Islet precursor cell (in vitro differentiated cells): ENCODE measurements around the gene NOD2.

Experiments used
- DNase-seq: peaks from one replicate; pipeline ENCODE4 v3.0.0-alpha.2; 2018

The NOD2 gene

DNA sequence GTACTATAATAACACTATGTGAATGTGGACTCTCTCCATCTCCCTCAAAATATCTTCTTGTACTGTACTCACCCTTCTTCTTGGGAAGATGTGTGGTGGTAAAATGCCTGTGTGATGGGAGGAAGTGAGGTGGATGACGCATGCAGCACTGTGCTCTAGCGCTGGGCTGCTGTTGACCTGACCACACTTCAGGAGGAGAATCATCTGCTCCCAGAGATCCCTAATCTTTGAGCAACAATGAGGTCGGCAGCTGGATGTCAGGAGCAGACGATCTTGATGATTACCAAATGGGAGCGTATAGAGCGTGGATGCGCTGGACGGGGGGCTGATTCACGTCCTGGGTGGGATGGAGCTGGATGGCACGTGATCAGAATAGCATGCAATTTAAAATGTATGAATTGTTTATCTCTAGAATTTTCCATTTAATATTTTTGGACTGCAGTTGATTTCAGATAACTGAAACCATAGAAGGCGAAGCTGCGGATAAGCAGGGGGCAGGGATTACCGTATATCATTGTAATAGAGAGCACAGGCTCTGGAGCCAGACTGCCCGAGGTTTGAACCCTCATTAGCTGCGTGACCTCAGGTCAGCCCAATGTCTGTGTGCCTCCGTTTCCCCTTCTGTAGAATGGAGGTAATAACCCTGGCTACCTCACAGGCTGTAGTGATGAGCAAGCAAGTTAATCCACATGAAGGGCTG, 24.8 kb downstream of the NOD2 start:
- no peak for DNase-seq

DNA sequence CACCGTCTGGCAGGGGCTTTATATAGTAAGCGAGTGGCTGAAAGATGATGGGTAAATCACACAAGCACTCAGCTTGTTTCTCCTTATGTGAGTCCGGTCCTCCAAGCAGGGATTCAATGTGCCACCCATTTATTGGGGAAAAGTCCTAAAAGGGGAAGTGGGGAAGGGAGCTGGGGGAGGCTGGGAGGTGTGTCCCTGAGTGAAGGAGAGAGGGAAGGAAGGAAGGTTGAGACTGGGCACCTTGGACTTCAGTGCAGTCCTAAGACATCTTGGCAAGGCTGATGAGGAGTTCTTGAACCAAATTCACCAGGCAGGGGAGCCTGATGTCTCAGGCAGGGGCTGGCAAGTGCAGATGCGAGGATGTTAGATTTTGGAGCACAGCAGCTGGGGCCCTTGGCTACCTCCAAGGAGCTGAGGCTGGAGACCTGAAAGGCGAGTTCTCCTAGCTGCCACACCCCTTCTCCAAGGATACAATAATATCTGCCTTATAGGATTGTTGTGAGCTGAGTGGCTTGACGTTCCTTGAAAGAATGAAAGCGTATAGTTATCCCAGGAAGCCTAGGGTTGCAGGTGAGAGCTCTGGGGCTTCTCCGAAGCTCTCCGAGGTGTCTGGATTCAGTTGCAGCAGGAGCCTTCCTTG, 25.5 kb downstream of the NOD2 start:
- no peak for DNase-seq

GRCh38 chr16:50719401-50720337, 26.3 kb downstream of the NOD2 start:
- DNase-seq: peak; percentile 69

GRCh38 chr16:50721549-50722404, 28.4 kb downstream of the NOD2 start:
- DNase-seq: no peak

DNA sequence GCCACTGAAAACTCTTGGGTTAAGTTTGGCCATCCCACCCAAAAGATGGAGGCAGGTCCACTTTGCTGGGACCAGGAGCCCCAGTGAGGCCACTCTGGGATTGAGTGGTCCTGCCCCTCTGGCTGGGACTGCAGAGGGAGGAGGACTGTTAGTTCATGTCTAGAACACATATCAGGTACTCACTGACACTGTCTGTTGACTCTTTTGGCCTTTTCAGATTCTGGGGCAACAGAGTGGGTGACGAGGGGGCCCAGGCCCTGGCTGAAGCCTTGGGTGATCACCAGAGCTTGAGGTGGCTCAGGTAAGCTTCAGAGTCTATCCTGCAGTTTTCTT, 29.0 kb downstream of the NOD2 start:
- DNase-seq: no peak

DNA sequence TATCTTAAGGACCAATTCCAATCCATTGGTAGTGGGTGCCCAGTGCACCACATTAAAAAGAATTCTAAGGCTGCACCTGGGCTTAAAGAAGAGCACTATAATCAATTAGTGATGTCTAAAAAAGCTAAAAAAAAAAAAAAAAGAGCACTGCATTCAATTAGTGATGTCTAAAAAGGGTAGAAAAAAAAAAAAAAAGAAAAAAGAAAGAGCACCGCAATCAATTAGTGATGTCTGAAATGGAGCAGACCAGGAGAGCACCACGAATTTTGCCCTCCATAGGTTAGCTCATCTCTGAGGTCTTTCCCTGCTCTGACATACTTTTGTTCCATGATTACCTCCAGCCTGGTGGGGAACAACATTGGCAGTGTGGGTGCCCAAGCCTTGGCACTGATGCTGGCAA, 29.6 kb downstream of the NOD2 start:
- DNase-seq: no peak

- no peak for DNase-seq
These were observed 30.9 kb downstream of the NOD2 start for GRCh38 chr16:50724306-50724705.

- DNase-seq: peak; percentile 39
These were observed 38.0 kb downstream of the NOD2 start for GRCh38 chr16:50731130-50731988.

DNA sequence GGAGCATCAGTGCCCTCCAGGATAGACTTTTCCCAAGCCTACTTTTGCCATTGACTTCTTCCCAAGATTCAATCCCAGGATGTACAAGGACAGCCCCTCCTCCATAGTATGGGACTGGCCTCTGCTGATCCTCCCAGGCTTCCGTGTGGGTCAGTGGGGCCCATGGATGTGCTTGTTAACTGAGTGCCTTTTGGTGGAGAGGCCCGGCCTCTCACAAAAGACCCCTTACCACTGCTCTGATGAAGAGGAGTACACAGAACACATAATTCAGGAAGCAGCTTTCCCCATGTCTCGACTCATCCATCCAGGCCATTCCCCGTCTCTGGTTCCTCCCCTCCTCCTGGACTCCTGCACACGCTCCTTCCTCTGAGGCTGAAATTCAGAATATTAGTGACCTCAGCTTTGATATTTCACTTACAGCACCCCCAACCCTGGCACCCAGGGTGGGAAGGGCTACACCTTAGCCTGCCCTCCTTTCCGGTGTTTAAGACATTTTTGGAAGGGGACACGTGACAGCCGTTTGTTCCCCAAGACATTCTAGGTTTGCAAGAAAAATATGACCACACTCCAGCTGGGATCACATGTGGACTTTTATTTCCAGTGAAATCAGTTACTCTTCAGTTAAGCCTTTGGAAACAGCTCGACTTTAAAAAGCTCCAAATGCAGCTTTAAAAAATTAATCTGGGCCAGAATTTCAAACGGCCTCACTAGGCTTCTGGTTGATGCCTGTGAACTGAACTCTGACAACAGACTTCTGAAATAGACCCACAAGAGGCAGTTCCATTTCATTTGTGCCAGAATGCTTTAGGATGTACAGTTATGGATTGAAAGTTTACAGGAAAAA, 38.8 kb downstream of the NOD2 start:
- DNase-seq: peak; percentile 34

DNA sequence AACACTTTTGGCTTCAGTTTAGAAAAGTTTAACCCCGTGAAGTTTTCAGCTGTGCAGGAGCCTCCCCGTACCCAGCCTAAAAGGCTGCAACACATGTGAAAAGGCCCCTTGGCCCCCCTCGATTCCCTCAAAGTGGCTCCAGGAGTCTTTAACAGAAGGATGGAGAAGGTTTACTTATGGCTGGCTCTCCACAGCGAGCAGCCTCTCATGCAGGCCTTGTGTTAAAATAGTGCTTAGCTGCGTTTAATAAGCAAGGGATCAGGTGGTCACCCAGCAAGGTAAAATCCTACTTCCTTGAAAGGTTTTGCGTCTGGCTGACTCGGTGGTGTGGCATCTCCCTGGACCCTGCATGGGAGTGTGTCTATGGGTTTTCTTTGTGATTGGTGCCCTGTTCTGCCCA, 40.1 kb downstream of the NOD2 start:
- peak; percentile 45 for DNase-seq

DNA sequence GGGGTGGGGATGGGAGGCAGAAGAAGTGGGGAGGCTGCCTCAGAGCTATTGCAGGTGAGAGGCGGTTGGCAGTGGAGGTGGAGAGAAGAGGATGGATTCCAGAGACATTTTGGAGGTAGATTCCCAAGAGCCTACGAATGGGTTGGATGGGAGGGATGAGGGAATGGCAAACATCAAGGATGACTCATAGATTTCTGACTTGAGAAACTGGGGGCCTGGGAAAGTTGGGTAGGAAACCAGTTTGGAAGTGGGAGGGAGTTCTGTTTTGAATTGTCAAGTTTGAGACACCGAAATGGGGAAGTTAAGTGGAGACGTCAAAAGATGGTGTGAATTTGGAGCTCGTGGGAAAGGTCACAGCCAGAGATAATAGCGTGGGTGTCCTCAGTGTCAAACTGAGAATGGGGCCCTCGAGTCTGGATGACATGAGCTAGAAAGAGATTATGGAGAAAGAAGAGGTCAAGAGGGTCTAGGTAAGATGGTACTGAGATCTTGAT, 42.3 kb downstream of the NOD2 start:
- no peak for DNase-seq

DNA sequence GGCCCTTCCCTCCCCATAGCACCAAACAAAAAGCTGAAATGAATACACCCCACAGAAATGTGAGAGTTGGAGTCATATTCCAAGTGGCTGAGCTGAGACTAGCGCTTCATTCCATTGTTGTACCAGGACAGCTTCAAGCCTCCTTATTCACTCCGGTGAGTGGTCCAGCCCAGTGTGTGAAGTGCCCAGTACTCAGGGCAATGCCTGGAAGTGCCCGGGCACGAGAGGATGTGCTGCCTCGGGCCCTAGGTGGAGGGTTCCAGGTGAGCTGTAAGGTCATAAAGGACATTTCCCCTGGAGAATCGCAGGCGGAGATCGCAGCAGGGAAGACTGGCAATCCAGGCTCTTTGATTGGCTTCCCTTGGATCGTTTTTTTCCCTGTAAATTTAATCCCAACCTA, 43.0 kb downstream of the NOD2 start:
- no peak for DNase-seq

DNA sequence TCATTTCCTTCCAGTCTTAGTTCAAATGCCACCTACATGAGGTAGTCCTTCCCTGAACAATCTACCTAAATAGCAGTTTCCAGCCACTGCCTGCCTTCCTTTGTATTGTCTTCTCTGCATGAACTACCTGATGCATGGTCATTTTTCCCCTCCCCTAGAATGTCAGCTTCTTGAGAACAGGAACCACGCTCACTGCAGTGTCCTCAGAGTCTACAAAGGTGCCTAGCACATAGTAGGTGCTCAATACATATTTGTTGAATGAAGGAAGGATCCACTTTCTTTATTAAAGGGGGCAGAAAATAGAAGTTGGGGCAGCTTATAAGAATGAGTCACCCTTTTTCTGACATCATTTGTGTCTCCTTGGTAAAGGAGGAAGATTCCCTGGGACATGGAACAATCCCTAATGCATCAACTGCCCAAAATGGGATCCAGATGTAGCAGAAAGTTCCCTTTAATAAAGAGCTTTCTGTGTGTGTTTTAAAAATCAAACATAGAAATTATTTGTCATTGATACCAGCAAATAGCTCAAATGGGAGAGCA, 44.1 kb downstream of the NOD2 start:
- no peak for DNase-seq

DNA sequence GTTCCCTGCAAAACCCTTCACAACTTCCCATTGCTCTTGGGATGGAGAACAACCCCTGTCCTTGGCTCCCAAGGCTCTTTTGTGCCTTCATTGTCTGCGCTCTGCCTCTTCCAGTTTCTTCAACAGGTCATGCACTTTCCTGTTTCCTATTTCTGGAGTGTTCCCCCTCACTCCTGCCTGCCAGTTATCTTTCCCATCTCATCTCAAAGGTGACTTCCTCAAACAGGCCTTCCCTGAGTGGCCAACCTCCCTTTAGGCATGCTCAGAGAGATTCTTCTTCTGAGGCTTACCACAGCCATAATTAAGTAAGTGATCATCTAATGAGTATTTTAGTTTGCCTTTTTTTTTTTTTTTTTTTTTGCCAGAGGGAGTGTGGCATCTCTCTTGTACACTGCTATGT, 45.6 kb downstream of the NOD2 start:
- peak; percentile 32 for DNase-seq

- no peak for DNase-seq
These were observed 47.3 kb downstream of the NOD2 start for GRCh38 chr16:50740736-50741135.

GRCh38 chr16:50741225-50741780, 47.9 kb downstream of the NOD2 start:
- DNase-seq: no peak

DNA sequence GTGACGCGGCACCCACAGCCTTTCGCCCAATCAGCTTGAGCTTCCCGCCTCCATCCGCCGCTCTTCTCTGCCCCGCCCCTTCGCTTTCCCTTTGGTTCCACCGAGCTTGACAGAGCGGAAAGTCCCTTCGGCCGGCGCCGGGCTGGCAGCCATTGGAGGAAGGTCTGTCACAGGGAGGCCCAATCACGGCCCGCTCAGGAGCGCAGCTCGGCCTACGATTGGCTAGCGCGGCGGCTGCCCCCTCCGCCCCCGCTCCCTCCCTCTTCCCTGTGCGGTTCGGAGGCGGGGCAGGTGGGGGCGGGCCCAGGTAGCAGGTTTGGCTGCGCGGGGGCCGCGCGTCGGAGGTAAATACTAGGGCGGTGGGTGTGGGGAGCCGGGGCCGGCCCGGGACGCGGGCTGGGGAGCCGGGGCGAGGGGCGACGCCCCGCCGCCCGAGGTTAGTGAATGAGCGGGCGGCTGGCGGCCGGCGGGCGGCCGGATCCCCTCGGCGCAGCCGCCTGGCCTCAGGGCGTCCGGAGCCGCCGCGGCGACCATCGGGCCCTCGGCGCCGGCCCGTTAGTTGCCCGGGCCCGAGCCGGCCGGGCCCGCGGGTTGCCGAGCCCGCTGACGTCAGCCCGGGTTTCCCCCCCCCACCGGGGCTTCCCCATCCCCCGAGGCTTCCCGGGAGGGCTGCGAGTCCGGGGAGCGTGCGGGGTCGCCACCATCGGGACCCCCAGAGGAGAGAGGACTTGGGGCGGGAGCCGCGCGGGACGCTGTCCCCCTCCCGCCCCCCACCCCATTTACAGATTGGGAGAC, 48.6 kb downstream of the NOD2 start, which contains the start of gene CYLD:
Gene CYLD (plus strand): TSS at position 306 of the 795 bp plus-strand sequence. CDS start 7,613 bp downstream, outside the sequence.
- peak; percentile 100 for DNase-seq

- no peak for DNase-seq
These were observed 49.3 kb downstream of the NOD2 start for GRCh38 chr16:50742576-50743200.
